Measurements from ENCODE around the gene CERKL.
A peak's percentile ranks its signal among the peaks of the same experiment; 100 is the strongest.

The CERKL gene

GRCh38 chr2:181540421-181540820 is 116.5 kb downstream of the CERKL start:
- H3K4me1 Mint-ChIP-seq = no peaks in the 10 kb centered on the region
- ATAC-seq (no peak), DNase-seq (ENCODE audit: low spot score in 2 of 2) (no peak)
- no peaks in the 10 kb centered on the region for H3K9me3 Mint-ChIP-seq
- H3K36me3 Mint-ChIP-seq = peaks cover 54% of the 10 kb centered on the region
- no peak overlapping the region for H3K27ac Mint-ChIP-seq
- H3K4me3 Mint-ChIP-seq = no peak overlapping the region

GRCh38 chr2:181536730-181537129 is 120.2 kb downstream of the CERKL start:
- no peak overlapping the region for H3K27ac Mint-ChIP-seq
- H3K4me1 Mint-ChIP-seq = no peaks in the 10 kb centered on the region
- H3K9me3 Mint-ChIP-seq = no peaks in the 10 kb centered on the region
- H3K4me3 Mint-ChIP-seq = no peak overlapping the region
- DNase-seq (ENCODE audit: low spot score in 2 of 2) (no peak), ATAC-seq (no peak)
- H3K36me3 Mint-ChIP-seq = peaks cover 91% of the 10 kb centered on the region

- H3K4me3 Mint-ChIP-seq = no peak overlapping the region
- H3K36me3 Mint-ChIP-seq = peaks cover 100% of the 10 kb centered on the region
- H3K4me1 Mint-ChIP-seq = no peaks in the 10 kb centered on the region
- no peaks in the 10 kb centered on the region for H3K9me3 Mint-ChIP-seq
- ATAC-seq = no peak
- H3K27ac Mint-ChIP-seq = no peak overlapping the region
- DNase-seq (ENCODE audit: low spot score in 2 of 2) = no peak
Measured at GRCh38 chr2:181528441-181528840, 128.5 kb downstream of the CERKL start.

- ATAC-seq (no peak), DNase-seq (ENCODE audit: low spot score in 2 of 2) (no peak)
- Mint-ChIP-seq H3K27ac (peak overlapping the region; percentile 48), H3K4me1 (no peaks in the 10 kb centered on the region), H3K9me3 (no peaks in the 10 kb centered on the region), H3K4me3 (no peak overlapping the region), H3K36me3 (peaks cover 100% of the 10 kb centered on the region)
Measured at GRCh38 chr2:181527058-181527457, 129.8 kb downstream of the CERKL start.

GRCh38 chr2:181526014-181526413 is 130.9 kb downstream of the CERKL start:
- ATAC-seq (no peak), DNase-seq (ENCODE audit: low spot score in 2 of 2) (no peak)
- H3K36me3 Mint-ChIP-seq = peaks cover 100% of the 10 kb centered on the region
- H3K4me3 Mint-ChIP-seq = no peak overlapping the region
- H3K9me3 Mint-ChIP-seq = no peaks in the 10 kb centered on the region
- H3K4me1 Mint-ChIP-seq = no peaks in the 10 kb centered on the region
- peak overlapping the region; percentile 80 for H3K27ac Mint-ChIP-seq

GRCh38 chr2:181523756-181524155 is 133.1 kb downstream of the CERKL start:
- no peak for ATAC-seq
- no peaks in the 10 kb centered on the region for H3K9me3 Mint-ChIP-seq
- H3K27ac Mint-ChIP-seq = no peak overlapping the region
- no peak overlapping the region for H3K4me3 Mint-ChIP-seq
- no peak for DNase-seq (ENCODE audit: low spot score in 2 of 2)
- H3K4me1 Mint-ChIP-seq = no peaks in the 10 kb centered on the region
- H3K36me3 Mint-ChIP-seq = peaks cover 99% of the 10 kb centered on the region

- no peak overlapping the region for H3K4me3 Mint-ChIP-seq
- H3K9me3 Mint-ChIP-seq = no peaks in the 10 kb centered on the region
- H3K27ac Mint-ChIP-seq = peak overlapping the region; percentile 15
- H3K36me3 Mint-ChIP-seq = peaks cover 92% of the 10 kb centered on the region
- ATAC-seq (no peak), DNase-seq (ENCODE audit: low spot score in 2 of 2) (no peak)
- H3K4me1 Mint-ChIP-seq = peaks cover 22% of the 10 kb centered on the region
Measured at GRCh38 chr2:181520253-181520652, 136.7 kb downstream of the CERKL start.

GRCh38 chr2:181517685-181518301 is 139.1 kb downstream of the CERKL start:
- Mint-ChIP-seq H3K36me3 (peaks cover 92% of the 10 kb centered on the region), H3K9me3 (no peaks in the 10 kb centered on the region), H3K27ac (peak overlapping the region; percentile 71), H3K4me3 (no peak overlapping the region), H3K4me1 (peaks cover 35% of the 10 kb centered on the region)
- peak; percentile 57 for ATAC-seq
- DNase-seq (ENCODE audit: low spot score in 2 of 2) = no peak

GRCh38 chr2:181516992-181517391 is 139.9 kb downstream of the CERKL start:
- Mint-ChIP-seq H3K4me1 (peaks cover 41% of the 10 kb centered on the region), H3K9me3 (no peaks in the 10 kb centered on the region), H3K27ac (peak overlapping the region; percentile 71), H3K36me3 (peaks cover 92% of the 10 kb centered on the region), H3K4me3 (no peak overlapping the region)
- DNase-seq (ENCODE audit: low spot score in 2 of 2) (no peak), ATAC-seq (no peak)

- Mint-ChIP-seq H3K27ac (peak overlapping the region; percentile 71), H3K4me3 (no peak overlapping the region), H3K36me3 (peaks cover 93% of the 10 kb centered on the region), H3K9me3 (no peaks in the 10 kb centered on the region), H3K4me1 (peaks cover 43% of the 10 kb centered on the region)
- DNase-seq (ENCODE audit: low spot score in 2 of 2) (no peak), ATAC-seq (no peak)
Measured at GRCh38 chr2:181515719-181516118, 141.2 kb downstream of the CERKL start.

GRCh38 chr2:181500201-181500600 is 156.7 kb downstream of the CERKL start:
- Mint-ChIP-seq H3K4me3 (no peak overlapping the region), H3K9me3 (no peaks in the 10 kb centered on the region), H3K27ac (no peak overlapping the region), H3K4me1 (no peaks in the 10 kb centered on the region), H3K36me3 (no peaks in the 10 kb centered on the region)
- DNase-seq (ENCODE audit: low spot score in 2 of 2) (no peak), ATAC-seq (no peak)

GRCh38 chr2:181499231-181499630 is 157.7 kb downstream of the CERKL start:
- Mint-ChIP-seq H3K27ac (no peak overlapping the region), H3K4me3 (no peak overlapping the region), H3K4me1 (no peaks in the 10 kb centered on the region), H3K36me3 (no peaks in the 10 kb centered on the region), H3K9me3 (no peaks in the 10 kb centered on the region)
- DNase-seq (ENCODE audit: low spot score in 2 of 2) = no peak
- no peak for ATAC-seq

Data from stimulated activated effector memory CD8-positive, alpha-beta T cell treated with anti-CD3 and anti-CD28 coated beads, Interleukin-12 subunit alpha, Interleukin-12 subunit beta, amount 100 ng/mL, for 72 hours (primary cell).